HG02588 (cell line): ENCODE measurements around the gene DAG1.

ENCODE experiments used
- ATAC-seq: cut with Tn5 transposase; IDR thresholded peaks from one replicate; pipeline ENCODE4 v1.9.1; 2021; ENCODE audit warnings: mild to moderate bottlenecking, moderate library complexity; ENCODE audit not compliant: unreplicated experiment

Gene DAG1

DNA sequence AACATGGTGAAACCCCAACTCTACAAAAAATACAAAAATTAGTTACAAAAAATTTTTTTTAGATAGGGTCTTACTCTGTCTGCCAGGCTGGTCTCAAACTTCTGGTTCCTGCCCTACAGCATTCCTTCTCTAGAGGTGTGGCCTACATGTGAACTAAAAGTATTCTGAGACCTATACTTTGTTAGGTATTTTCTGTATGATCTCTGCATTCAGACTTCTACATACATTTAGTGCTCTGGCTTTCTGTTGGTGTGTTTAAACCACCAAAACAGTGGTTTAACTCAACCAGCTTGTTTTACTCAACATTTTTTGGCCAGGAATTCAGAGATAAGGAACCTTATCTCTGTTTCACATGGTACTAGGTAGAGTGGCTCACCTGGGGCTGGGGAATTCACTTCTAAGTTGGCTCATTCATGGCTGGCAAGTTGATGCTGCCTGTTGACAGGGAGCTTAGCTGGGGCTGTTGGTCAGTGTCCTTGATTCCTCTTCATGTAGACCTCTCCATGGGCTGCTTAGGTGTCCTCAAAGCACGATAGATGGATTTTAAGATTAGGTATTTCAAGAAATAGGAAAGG, 42.8 kb downstream of the DAG1 start:
- ATAC-seq = no peak

- ATAC-seq = no peak
Observed at GRCh38 chr3:49513494-49514124, 43.5 kb downstream of the DAG1 start.

GRCh38 chr3:49518016-49518415, 47.9 kb downstream of the DAG1 start:
- ATAC-seq = no peak

- ATAC-seq = no peak
Observed at GRCh38 chr3:49518441-49518840, 48.4 kb downstream of the DAG1 start.

DNA sequence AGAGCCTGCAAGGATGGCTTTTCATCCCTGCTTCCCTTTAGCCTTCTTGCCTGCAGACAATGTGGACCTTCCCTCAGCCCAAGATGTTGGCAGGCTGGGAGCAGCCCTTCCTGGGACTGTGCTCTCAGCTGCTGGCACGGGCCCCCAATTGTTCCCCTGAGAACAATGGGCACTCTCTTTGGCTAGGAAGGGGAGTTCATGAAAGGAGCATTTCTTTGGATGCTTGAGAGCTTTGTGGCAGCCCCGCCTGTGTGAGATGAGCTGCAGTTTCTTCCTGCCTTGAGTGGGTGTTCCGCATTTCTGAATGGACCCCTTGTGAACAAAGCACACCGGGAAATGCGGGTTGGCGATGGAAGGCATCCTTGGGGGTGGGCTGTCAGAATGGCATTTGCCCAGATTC, 49.2 kb downstream of the DAG1 start:
- no peak for ATAC-seq

DNA sequence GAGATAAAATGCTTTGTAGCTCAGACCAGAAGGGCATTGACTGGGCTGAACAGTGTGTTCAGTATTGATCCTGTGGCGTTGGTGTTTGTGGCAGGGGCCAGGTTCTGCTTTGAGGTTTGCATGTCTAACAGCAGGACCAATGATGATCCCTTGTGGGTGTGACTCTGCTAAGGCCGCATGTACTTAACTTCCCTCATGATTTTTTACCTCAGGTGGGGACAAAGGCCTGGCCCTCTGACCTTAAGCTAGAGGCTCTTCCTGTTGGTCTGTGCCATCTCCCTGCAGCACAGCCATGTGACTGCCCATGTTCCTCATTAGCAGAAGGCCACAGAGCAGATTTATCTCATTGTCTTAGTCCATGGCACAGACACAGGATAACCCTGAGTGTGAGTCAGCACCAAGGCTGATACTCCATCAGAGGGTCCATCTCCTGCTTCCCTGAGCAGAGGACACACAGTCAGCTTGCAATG, 49.9 kb downstream of the DAG1 start:
- no peak for ATAC-seq

DNA sequence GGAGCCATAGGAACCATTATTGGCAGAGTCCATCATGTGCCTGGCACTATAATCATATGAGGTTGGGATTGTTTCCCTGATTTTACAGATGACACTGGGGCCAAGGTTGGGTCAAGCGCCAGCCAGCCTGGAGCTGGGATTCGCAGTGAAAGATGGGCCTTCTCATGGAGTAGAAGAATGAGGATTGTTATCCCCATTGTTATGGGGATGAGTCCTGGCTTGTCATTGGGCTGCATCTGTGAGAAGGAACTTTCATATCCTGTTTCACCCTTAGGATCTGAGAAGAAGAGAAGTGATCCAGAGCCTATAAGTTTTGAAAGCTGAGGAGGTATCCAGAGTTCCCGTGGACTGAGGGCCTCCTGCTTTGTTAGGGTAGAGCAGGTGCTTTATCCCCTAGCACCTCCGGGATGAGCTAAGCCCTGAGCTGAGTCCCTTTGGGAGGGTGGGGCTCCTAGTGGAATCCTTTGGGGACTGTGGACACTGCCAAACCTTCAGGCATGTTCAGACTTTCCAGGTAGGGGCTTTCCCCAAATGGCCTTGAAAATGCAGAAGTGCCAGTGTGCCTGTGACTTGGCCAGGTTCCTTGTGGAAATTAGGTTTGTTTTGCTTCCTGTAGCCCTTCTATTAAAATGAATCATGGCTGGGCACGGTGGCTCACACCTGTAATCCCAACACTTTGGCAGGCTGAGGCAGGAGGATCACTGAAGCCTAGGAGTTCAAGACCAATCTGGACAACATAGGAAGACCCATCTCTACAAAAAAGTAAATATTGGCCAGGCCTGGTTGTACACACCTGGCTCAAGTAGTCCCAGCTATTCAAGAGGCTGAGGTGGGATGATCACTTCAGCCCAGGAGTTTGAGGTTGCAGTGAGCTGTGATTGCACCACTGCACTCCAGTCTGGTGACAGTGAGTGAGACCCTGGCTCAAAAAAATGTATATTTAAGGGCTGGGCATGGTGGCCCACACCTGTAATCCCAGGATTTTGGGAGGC, 54.0 kb downstream of the DAG1 start:
- ATAC-seq = no peak

- ATAC-seq = no peak
Observed at GRCh38 chr3:49529567-49529966, 59.5 kb downstream of the DAG1 start.

DNA sequence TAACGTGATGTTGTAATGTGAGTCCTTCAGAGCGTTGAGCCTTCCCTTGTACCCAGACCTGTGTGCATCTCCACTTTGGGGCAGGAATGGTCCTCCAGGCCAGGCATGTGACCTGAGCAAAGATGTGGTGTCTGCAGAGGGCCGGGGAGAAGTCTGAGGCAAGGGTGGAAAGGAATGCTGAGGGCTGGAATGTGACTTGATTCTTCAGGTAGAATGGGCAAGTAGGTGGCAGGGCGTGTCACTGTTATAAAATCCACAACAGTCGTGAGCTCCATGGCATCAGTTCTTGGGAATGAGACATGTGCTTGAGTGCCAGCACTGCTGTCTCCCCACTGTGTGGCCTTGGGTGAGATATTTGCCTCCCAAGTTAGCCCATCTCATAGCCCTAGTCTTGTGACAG, 60.2 kb downstream of the DAG1 start:
- ATAC-seq = no peak

- ATAC-seq = no peak
Observed at GRCh38 chr3:49530701-49531100, 60.6 kb downstream of the DAG1 start.

GRCh38 chr3:49531218-49531617, 61.2 kb downstream of the DAG1 start:
- no peak for ATAC-seq

DNA sequence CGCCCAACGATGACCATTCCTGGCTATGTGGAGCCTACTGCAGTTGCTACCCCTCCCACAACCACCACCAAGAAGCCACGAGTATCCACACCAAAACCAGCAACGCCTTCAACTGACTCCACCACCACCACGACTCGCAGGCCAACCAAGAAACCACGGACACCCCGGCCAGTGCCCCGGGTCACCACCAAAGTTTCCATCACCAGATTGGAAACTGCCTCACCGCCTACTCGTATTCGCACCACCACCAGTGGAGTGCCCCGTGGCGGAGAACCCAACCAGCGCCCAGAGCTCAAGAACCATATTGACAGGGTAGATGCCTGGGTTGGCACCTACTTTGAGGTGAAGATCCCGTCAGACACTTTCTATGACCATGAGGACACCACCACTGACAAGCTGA, 61.6 kb downstream of the DAG1 start:
- ATAC-seq = no peak

- no peak for ATAC-seq
Observed at GRCh38 chr3:49533031-49533430, 63.0 kb downstream of the DAG1 start.

- ATAC-seq = no peak
Observed at GRCh38 chr3:49533786-49534519, 63.9 kb downstream of the DAG1 start.

- ATAC-seq = no peak
Observed at GRCh38 chr3:49534581-49535441, 64.7 kb downstream of the DAG1 start.

- no peak for ATAC-seq
Observed at GRCh38 chr3:49535971-49536874, 66.2 kb downstream of the DAG1 start.

- ATAC-seq = no peak
Observed at GRCh38 chr3:49536875-49537533, 66.9 kb downstream of the DAG1 start.
